HCT116 (cell line): ENCODE measurements around the gene ACSL5. TPM values are rescaled to one million over a fixed set of nuclear protein-coding genes. Genes with fewer than 3 reads are reported as not detected.

Source experiments
- ATAC-seq: fragments of 200-7000 bp; cut with Tn5 transposase; 2 replicates; pipeline ENCODE4 v1.9.1; 2020; ENCODE audit warnings: mild to moderate bottlenecking, moderate library complexity
- BruUV-seq: library from RNA; stranded (reverse); fragments of 400-500 nt; replicated peaks from 2 replicates; lab custom pipeline; 2021; lab: Mats Ljungman, UMichigan
- CTCF ChIA-PET: fragments of 300-600 bp; sonication (Branson Sonifier 250); formaldehyde crosslinking; loops from one replicate; lab custom pipeline; 2021; ENCODE audit warnings: antibody characterized with exemption; lab: Charles Lee
- POLR2A ChIA-PET: fragments of 300-600, 350-600 bp; sonication (Branson Sonifier 250); formaldehyde crosslinking; loops from one replicate; lab custom pipeline; 2021; ENCODE audit warnings: antibody characterized with exemption; lab: Charles Lee
- RAD21 ChIA-PET, 2 experiments: fragments of 300-600 bp; sonication (Branson Sonifier 250); formaldehyde crosslinking; loops; one replicate each; lab custom pipeline; 2023; ENCODE audit warnings: low total read pairs in 2 of 2; ENCODE audit not compliant: uncharacterized antibody in 2 of 2, unreplicated experiment in 2 of 2, low non-redundant PET in 1 of 2; lab: Charles Lee
- DNase-seq: peaks from one replicate; pipeline ENCODE4 v3.0.0-alpha.2; 2010; ENCODE audit warnings: low read depth, low spot score
- H2AFZ ChIP-seq: fragments of 200-600 bp; shearing (Covaris generic), sonication (generic); 2 replicates; pipeline ENCODE4 v1.6.1; 2017; ENCODE audit warnings: low read depth, mixed run types, mixed read lengths, antibody characterized with exemption, low read length; ENCODE audit not compliant: poor library complexity, severe bottlenecking
- H3K27ac ChIP-seq: 2 replicates; pipeline ENCODE4 v1.5.1; 2012; ENCODE audit warnings: low read depth, low read length
- H3K27me3 ChIP-seq: fragments of 200-600 bp; sonication (generic); 2 replicates; pipeline ENCODE4 v1.6.1; 2016; ENCODE audit warnings: mixed run types, low read length, mixed read lengths; ENCODE audit not compliant: insufficient read depth
- H3K36me3 ChIP-seq, 2 experiments: fragments of 200-500 bp in 1 of 2; fragments of 200-600 bp in 1 of 2; sonication (Bioruptor generic) in 1 of 2; sonication (generic) in 1 of 2; 2 replicates each; pipeline versions ENCODE4 v1.5.1 to v1.6.1; 2014 to 2016; ENCODE audit warnings: low read length in 2 of 2, inconsistent platforms in 1 of 2, mixed read lengths in 1 of 2, mixed run types in 1 of 2; ENCODE audit not compliant: insufficient read depth in 2 of 2, control insufficient read depth in 1 of 2
- H3K4me1 ChIP-seq, 2 experiments: fragments of 200-600 bp in 1 of 2; sonication (generic) in 1 of 2; 2 replicates each; pipeline versions ENCODE4 v1.5.1 to v1.6.1; 2012 to 2017; ENCODE audit warnings: low read length in 2 of 2, inconsistent platforms in 1 of 2, mild to moderate bottlenecking in 1 of 2, mixed read lengths in 1 of 2, mixed run types in 1 of 2, moderate library complexity in 1 of 2; ENCODE audit not compliant: insufficient read depth in 2 of 2, control insufficient read depth in 1 of 2
- H3K4me2 ChIP-seq: fragments of 200-600 bp; sonication (generic); 2 replicates; pipeline ENCODE4 v1.6.1; 2017; ENCODE audit warnings: mixed run types, low read length, mixed read lengths
- H3K4me3 ChIP-seq, 2 experiments: fragments of 200-600 bp in 1 of 2; sonication (generic) in 1 of 2; replicated peaks in 1 of 2; 2 replicates each; pipeline ENCODE4 v1.5.1; 2011 to 2016; ENCODE audit warnings: low read length in 2 of 2, control low read depth in 1 of 2, low read depth in 1 of 2, mild to moderate bottlenecking in 1 of 2, mixed read lengths in 1 of 2, mixed run types in 1 of 2
- H3K79me2 ChIP-seq: fragments of 200-600 bp; sonication (generic); 2 replicates; pipeline ENCODE4 v1.6.1; 2017; ENCODE audit warnings: mild to moderate bottlenecking, mixed run types, low read length, moderate library complexity, mixed read lengths; ENCODE audit not compliant: insufficient read depth
- H3K9ac ChIP-seq: fragments of 200-600 bp; sonication (generic); 2 replicates; pipeline ENCODE4 v1.6.1; 2016; ENCODE audit warnings: low read length, mixed read lengths
- H3K9me2 ChIP-seq: fragments of 200-600 bp; sonication (generic), shearing (Covaris generic); 2 replicates; pipeline ENCODE4 v1.6.1; 2017; ENCODE audit warnings: mixed run types, mild to moderate bottlenecking, moderate library complexity; ENCODE audit not compliant: insufficient read depth
- H3K9me3 ChIP-seq, 2 experiments: fragments of 200-500 bp in 1 of 2; fragments of 200-600 bp in 1 of 2; sonication (Bioruptor generic) in 1 of 2; sonication (generic) in 1 of 2; 2 replicates each; pipeline ENCODE4 v1.6.1; 2014 to 2017; ENCODE audit warnings: low read length in 2 of 2, mixed read lengths in 2 of 2, inconsistent platforms in 1 of 2, low read depth in 1 of 2, mild to moderate bottlenecking in 1 of 2, mixed run types in 1 of 2, moderate library complexity in 1 of 2; ENCODE audit not compliant: control insufficient read depth in 1 of 2, insufficient read depth in 1 of 2
- H4K20me1 ChIP-seq: fragments of 200-600 bp; sonication (generic), shearing (Covaris generic); 2 replicates; pipeline ENCODE4 v1.6.1; 2017; ENCODE audit warnings: mixed run types, mild to moderate bottlenecking, moderate library complexity; ENCODE audit not compliant: insufficient read depth
- CEBPB ChIP-seq: IDR thresholded peaks from 2 replicates; pipeline ENCODE4 v1.6.1; 2012; ENCODE audit warnings: low read depth
- EGR1 ChIP-seq: IDR thresholded peaks from 2 replicates; pipeline ENCODE4 v1.6.1; 2012; ENCODE audit warnings: low read depth
- EZH2 ChIP-seq: fragments of 200-600 bp; sonication (generic); IDR thresholded peaks from 2 replicates; pipeline ENCODE4 v1.6.1; 2017; ENCODE audit warnings: antibody characterized with exemption, mixed run types
- FOSL1 ChIP-seq: IDR thresholded peaks from 2 replicates; pipeline ENCODE4 v1.6.1; 2012; ENCODE audit warnings: low read depth
- RAD21 ChIP-seq: IDR thresholded peaks from 2 replicates; pipeline ENCODE4 v1.6.1; 2012; ENCODE audit warnings: low read depth, mild to moderate bottlenecking
- SIN3A ChIP-seq: IDR thresholded peaks from 2 replicates; pipeline ENCODE4 v1.6.1; 2012; ENCODE audit warnings: low read depth
- SRF ChIP-seq: IDR thresholded peaks from 2 replicates; pipeline ENCODE4 v1.6.1; 2012; ENCODE audit warnings: low read depth
- TCF7L2 ChIP-seq: IDR thresholded peaks from 2 replicates; pipeline ENCODE4 v1.7.0; 2011; ENCODE audit warnings: borderline replicate concordance, inconsistent platforms; ENCODE audit not compliant: insufficient read depth, insufficient read length; ENCODE audit errors: extremely low read depth
- intact Hi-C: fragments of 100-400 bp; cut with micrococcal nuclease; formaldehyde crosslinking; loops from 2 replicates; pipeline ENCODE4 v1.10.0; 2022
- total RNA-seq: library from RNA; stranded (reverse); gene quantifications from one replicate; pipeline ENCODE4 v1.2.1, GENCODE V29; 2021; ENCODE audit not compliant: unreplicated experiment
- TF ChIP-seq, protein P1 (sequence below): IDR thresholded peaks from 2 replicates; pipeline ENCODE4 v1.6.1; 2012; ENCODE audit warnings: low read depth
- TF ChIP-seq, protein P2 (sequence below), 3 experiments: fragments of 200-600 bp in 1 of 3; sonication (generic) in 1 of 3; IDR thresholded peaks in 2 of 3; conservative IDR thresholded peaks in 1 of 3; 2 replicates each; pipeline ENCODE4 v1.5.1; 2012 to 2017; ENCODE audit warnings: low read depth in 2 of 3, low read length in 2 of 3, antibody characterized with exemption in 1 of 3, borderline replicate concordance in 1 of 3, control low read depth in 1 of 3, mild to moderate bottlenecking in 1 of 3, mixed read lengths in 1 of 3, mixed run types in 1 of 3, moderate library complexity in 1 of 3; ENCODE audit not compliant: insufficient read depth in 1 of 3
- TF ChIP-seq, protein P3 (sequence below): IDR thresholded peaks from 2 replicates; pipeline ENCODE4 v1.6.1; 2011; ENCODE audit warnings: mild to moderate bottlenecking, low read length, moderate library complexity; ENCODE audit not compliant: insufficient replicate concordance; ENCODE audit errors: extremely low read depth

The ACSL5 gene
- total RNA-seq, 1 experiment from 2014 or later, result 195 TPM

DNA sequence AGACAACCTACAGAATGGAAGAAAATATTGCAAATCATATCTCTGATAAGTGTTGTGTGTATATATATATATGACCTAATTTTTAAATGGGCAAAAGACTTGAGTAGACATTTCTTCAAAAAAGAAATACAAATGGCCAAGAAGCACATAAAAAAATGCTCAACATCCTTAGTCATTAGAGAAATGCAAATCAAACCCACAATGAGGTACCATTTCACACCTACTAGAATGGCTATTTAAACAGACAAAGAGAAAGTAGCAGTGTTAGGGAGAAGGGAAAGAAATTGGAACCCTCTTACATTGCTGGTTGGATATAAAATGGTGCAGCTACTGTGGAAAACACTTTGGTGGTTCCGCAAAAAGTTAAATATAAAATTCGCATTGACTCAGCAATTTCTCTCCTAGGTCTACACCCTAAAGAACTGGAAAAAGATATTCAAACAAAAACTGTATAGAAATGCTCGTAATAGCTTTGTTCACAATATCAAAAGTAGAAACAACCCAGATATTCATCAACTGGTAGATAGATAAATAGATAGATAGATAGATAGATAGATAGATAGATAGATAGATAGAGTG, 16.3 kb downstream of the ACSL5 start:
- no peaks in the 10 kb centered on the region for H3K27me3 ChIP-seq
- no peaks in the 10 kb centered on the region for H4K20me1 ChIP-seq
- peaks cover 94 to 97% of the 10 kb centered on the region in 2 experiments for H3K4me1 ChIP-seq
- TF ChIP-seq FOSL1, result no peak
- no peak for TF ChIP-seq TCF7L2
- TF ChIP-seq SIN3A, result no peak
- TF ChIP-seq SRF, result no peak
- no peak for TF ChIP-seq EZH2
- TF ChIP-seq CEBPB, result no peak
- TF ChIP-seq, protein P1, sequence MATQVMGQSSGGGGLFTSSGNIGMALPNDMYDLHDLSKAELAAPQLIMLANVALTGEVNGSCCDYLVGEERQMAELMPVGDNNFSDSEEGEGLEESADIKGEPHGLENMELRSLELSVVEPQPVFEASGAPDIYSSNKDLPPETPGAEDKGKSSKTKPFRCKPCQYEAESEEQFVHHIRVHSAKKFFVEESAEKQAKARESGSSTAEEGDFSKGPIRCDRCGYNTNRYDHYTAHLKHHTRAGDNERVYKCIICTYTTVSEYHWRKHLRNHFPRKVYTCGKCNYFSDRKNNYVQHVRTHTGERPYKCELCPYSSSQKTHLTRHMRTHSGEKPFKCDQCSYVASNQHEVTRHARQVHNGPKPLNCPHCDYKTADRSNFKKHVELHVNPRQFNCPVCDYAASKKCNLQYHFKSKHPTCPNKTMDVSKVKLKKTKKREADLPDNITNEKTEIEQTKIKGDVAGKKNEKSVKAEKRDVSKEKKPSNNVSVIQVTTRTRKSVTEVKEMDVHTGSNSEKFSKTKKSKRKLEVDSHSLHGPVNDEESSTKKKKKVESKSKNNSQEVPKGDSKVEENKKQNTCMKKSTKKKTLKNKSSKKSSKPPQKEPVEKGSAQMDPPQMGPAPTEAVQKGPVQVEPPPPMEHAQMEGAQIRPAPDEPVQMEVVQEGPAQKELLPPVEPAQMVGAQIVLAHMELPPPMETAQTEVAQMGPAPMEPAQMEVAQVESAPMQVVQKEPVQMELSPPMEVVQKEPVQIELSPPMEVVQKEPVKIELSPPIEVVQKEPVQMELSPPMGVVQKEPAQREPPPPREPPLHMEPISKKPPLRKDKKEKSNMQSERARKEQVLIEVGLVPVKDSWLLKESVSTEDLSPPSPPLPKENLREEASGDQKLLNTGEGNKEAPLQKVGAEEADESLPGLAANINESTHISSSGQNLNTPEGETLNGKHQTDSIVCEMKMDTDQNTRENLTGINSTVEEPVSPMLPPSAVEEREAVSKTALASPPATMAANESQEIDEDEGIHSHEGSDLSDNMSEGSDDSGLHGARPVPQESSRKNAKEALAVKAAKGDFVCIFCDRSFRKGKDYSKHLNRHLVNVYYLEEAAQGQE, result no peak
- TF ChIP-seq, protein P2, sequence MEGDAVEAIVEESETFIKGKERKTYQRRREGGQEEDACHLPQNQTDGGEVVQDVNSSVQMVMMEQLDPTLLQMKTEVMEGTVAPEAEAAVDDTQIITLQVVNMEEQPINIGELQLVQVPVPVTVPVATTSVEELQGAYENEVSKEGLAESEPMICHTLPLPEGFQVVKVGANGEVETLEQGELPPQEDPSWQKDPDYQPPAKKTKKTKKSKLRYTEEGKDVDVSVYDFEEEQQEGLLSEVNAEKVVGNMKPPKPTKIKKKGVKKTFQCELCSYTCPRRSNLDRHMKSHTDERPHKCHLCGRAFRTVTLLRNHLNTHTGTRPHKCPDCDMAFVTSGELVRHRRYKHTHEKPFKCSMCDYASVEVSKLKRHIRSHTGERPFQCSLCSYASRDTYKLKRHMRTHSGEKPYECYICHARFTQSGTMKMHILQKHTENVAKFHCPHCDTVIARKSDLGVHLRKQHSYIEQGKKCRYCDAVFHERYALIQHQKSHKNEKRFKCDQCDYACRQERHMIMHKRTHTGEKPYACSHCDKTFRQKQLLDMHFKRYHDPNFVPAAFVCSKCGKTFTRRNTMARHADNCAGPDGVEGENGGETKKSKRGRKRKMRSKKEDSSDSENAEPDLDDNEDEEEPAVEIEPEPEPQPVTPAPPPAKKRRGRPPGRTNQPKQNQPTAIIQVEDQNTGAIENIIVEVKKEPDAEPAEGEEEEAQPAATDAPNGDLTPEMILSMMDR (IDR thresholded peaks at IDR 0.05 in 2 of 3, conservative IDR thresholded peaks at IDR 0.05 in 1 of 3; ENCODE audit: borderline replicate concordance in 1 of 3, insufficient read depth in 1 of 3, low read depth in 2 of 3, low read length in 2 of 3), result no peak
- no peak for TF ChIP-seq RAD21
- TF ChIP-seq, protein P3, sequence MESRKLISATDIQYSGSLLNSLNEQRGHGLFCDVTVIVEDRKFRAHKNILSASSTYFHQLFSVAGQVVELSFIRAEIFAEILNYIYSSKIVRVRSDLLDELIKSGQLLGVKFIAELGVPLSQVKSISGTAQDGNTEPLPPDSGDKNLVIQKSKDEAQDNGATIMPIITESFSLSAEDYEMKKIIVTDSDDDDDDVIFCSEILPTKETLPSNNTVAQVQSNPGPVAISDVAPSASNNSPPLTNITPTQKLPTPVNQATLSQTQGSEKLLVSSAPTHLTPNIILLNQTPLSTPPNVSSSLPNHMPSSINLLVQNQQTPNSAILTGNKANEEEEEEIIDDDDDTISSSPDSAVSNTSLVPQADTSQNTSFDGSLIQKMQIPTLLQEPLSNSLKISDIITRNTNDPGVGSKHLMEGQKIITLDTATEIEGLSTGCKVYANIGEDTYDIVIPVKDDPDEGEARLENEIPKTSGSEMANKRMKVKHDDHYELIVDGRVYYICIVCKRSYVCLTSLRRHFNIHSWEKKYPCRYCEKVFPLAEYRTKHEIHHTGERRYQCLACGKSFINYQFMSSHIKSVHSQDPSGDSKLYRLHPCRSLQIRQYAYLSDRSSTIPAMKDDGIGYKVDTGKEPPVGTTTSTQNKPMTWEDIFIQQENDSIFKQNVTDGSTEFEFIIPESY, result no peak
- TF ChIP-seq EGR1, result no peak
- peak overlapping the region; percentile 77 for H3K27ac ChIP-seq
- H3K4me2 ChIP-seq, result peak overlapping the region; percentile 56
- no peaks in the 10 kb centered on the region for H3K9me3 ChIP-seq
- ChIA-PET CTCF (interaction anchor here (1.0 kb wide), 1 partner anchor 76 kb away, joined by 3 read pairs; no protein-coding TSS in a partner anchor), POLR2A (interaction anchor here (1.0 to 9.8 kb wide), 11 partner anchors 11 to 129 kb away, joined by 3 to 134 read pairs (median 5); partner anchors contain the start of gene ACSL5), RAD21 (interaction anchor here (0.9 to 1.2 kb wide), 3 partner anchors 10 to 58 kb away, joined by 3 read pairs; no protein-coding TSS in a partner anchor)
- no peak overlapping the region for H3K4me3 ChIP-seq
- intact Hi-C loops, result no loop called here
- peaks cover 0 to 2% of the 10 kb centered on the region in 2 experiments; a peak in 2 of 4 replicates for H3K36me3 ChIP-seq
- no peak for ATAC-seq
- DNase-seq, result no peak
- no peaks in the 10 kb centered on the region for H3K9me2 ChIP-seq
- TSS peak; percentile 29 for BruUV-seq
- H2AFZ ChIP-seq, result no peak overlapping the region
- peaks cover 87% of the 10 kb centered on the region for H3K79me2 ChIP-seq
- H3K9ac ChIP-seq, result peak overlapping the region; percentile 62
